HCT116 (cell line): ENCODE results near the gene TSPAN14. TPM values are rescaled to one million over a fixed set of nuclear protein-coding genes. Genes with fewer than 3 reads are reported as not detected.

ENCODE experiments used
- ATAC-seq: fragments of 200-7000 bp; cut with Tn5 transposase; 2 replicates; pipeline ENCODE4 v1.9.1; 2020; ENCODE audit warnings: mild to moderate bottlenecking, moderate library complexity
- BruUV-seq: library from RNA; stranded (reverse); fragments of 400-500 nt; replicated peaks from 2 replicates; lab custom pipeline; 2021; lab: Mats Ljungman, UMichigan
- CTCF ChIA-PET: fragments of 300-600 bp; sonication (Branson Sonifier 250); formaldehyde crosslinking; loops from one replicate; lab custom pipeline; 2021; ENCODE audit warnings: antibody characterized with exemption; lab: Charles Lee
- POLR2A ChIA-PET: fragments of 300-600, 350-600 bp; sonication (Branson Sonifier 250); formaldehyde crosslinking; loops from one replicate; lab custom pipeline; 2021; ENCODE audit warnings: antibody characterized with exemption; lab: Charles Lee
- RAD21 ChIA-PET, 2 experiments: fragments of 300-600 bp; sonication (Branson Sonifier 250); formaldehyde crosslinking; loops; one replicate each; lab custom pipeline; 2023; ENCODE audit warnings: low total read pairs in 2 of 2; ENCODE audit not compliant: uncharacterized antibody in 2 of 2, unreplicated experiment in 2 of 2, low non-redundant PET in 1 of 2; lab: Charles Lee
- DNase-seq: peaks from one replicate; pipeline ENCODE4 v3.0.0-alpha.2; 2010; ENCODE audit warnings: low read depth, low spot score
- H2AFZ ChIP-seq: fragments of 200-600 bp; shearing (Covaris generic), sonication (generic); 2 replicates; pipeline ENCODE4 v1.6.1; 2017; ENCODE audit warnings: low read depth, mixed run types, mixed read lengths, antibody characterized with exemption, low read length; ENCODE audit not compliant: poor library complexity, severe bottlenecking
- H3K27ac ChIP-seq: 2 replicates; pipeline ENCODE4 v1.5.1; 2012; ENCODE audit warnings: low read depth, low read length
- H3K27me3 ChIP-seq: fragments of 200-600 bp; sonication (generic); 2 replicates; pipeline ENCODE4 v1.6.1; 2016; ENCODE audit warnings: mixed run types, low read length, mixed read lengths; ENCODE audit not compliant: insufficient read depth
- H3K36me3 ChIP-seq, 2 experiments: fragments of 200-500 bp in 1 of 2; fragments of 200-600 bp in 1 of 2; sonication (Bioruptor generic) in 1 of 2; sonication (generic) in 1 of 2; 2 replicates each; pipeline versions ENCODE4 v1.5.1 to v1.6.1; 2014 to 2016; ENCODE audit warnings: low read length in 2 of 2, inconsistent platforms in 1 of 2, mixed read lengths in 1 of 2, mixed run types in 1 of 2; ENCODE audit not compliant: insufficient read depth in 2 of 2, control insufficient read depth in 1 of 2
- H3K4me1 ChIP-seq, 2 experiments: fragments of 200-600 bp in 1 of 2; sonication (generic) in 1 of 2; 2 replicates each; pipeline versions ENCODE4 v1.5.1 to v1.6.1; 2012 to 2017; ENCODE audit warnings: low read length in 2 of 2, inconsistent platforms in 1 of 2, mild to moderate bottlenecking in 1 of 2, mixed read lengths in 1 of 2, mixed run types in 1 of 2, moderate library complexity in 1 of 2; ENCODE audit not compliant: insufficient read depth in 2 of 2, control insufficient read depth in 1 of 2
- H3K4me2 ChIP-seq: fragments of 200-600 bp; sonication (generic); 2 replicates; pipeline ENCODE4 v1.6.1; 2017; ENCODE audit warnings: mixed run types, low read length, mixed read lengths
- H3K4me3 ChIP-seq, 2 experiments: fragments of 200-600 bp in 1 of 2; sonication (generic) in 1 of 2; replicated peaks in 1 of 2; 2 replicates each; pipeline ENCODE4 v1.5.1; 2011 to 2016; ENCODE audit warnings: low read length in 2 of 2, control low read depth in 1 of 2, low read depth in 1 of 2, mild to moderate bottlenecking in 1 of 2, mixed read lengths in 1 of 2, mixed run types in 1 of 2
- H3K79me2 ChIP-seq: fragments of 200-600 bp; sonication (generic); 2 replicates; pipeline ENCODE4 v1.6.1; 2017; ENCODE audit warnings: mild to moderate bottlenecking, mixed run types, low read length, moderate library complexity, mixed read lengths; ENCODE audit not compliant: insufficient read depth
- H3K9ac ChIP-seq: fragments of 200-600 bp; sonication (generic); 2 replicates; pipeline ENCODE4 v1.6.1; 2016; ENCODE audit warnings: low read length, mixed read lengths
- H3K9me2 ChIP-seq: fragments of 200-600 bp; sonication (generic), shearing (Covaris generic); 2 replicates; pipeline ENCODE4 v1.6.1; 2017; ENCODE audit warnings: mixed run types, mild to moderate bottlenecking, moderate library complexity; ENCODE audit not compliant: insufficient read depth
- H3K9me3 ChIP-seq, 2 experiments: fragments of 200-500 bp in 1 of 2; fragments of 200-600 bp in 1 of 2; sonication (Bioruptor generic) in 1 of 2; sonication (generic) in 1 of 2; 2 replicates each; pipeline ENCODE4 v1.6.1; 2014 to 2017; ENCODE audit warnings: low read length in 2 of 2, mixed read lengths in 2 of 2, inconsistent platforms in 1 of 2, low read depth in 1 of 2, mild to moderate bottlenecking in 1 of 2, mixed run types in 1 of 2, moderate library complexity in 1 of 2; ENCODE audit not compliant: control insufficient read depth in 1 of 2, insufficient read depth in 1 of 2
- H4K20me1 ChIP-seq: fragments of 200-600 bp; sonication (generic), shearing (Covaris generic); 2 replicates; pipeline ENCODE4 v1.6.1; 2017; ENCODE audit warnings: mixed run types, mild to moderate bottlenecking, moderate library complexity; ENCODE audit not compliant: insufficient read depth
- CBX3 ChIP-seq: IDR thresholded peaks from 2 replicates; pipeline ENCODE4 v1.6.1; 2012; ENCODE audit warnings: low read depth
- CEBPB ChIP-seq: IDR thresholded peaks from 2 replicates; pipeline ENCODE4 v1.6.1; 2012; ENCODE audit warnings: low read depth
- CTCF ChIP-seq, 3 experiments: fragments of 200-600 bp in 1 of 3; sonication (generic) in 1 of 3; IDR thresholded peaks in 2 of 3; conservative IDR thresholded peaks in 1 of 3; 2 replicates each; pipeline ENCODE4 v1.5.1; 2012 to 2017; ENCODE audit warnings: low read depth in 2 of 3, low read length in 2 of 3, antibody characterized with exemption in 1 of 3, borderline replicate concordance in 1 of 3, control low read depth in 1 of 3, mild to moderate bottlenecking in 1 of 3, mixed read lengths in 1 of 3, mixed run types in 1 of 3, moderate library complexity in 1 of 3; ENCODE audit not compliant: insufficient read depth in 1 of 3
- EGR1 ChIP-seq: IDR thresholded peaks from 2 replicates; pipeline ENCODE4 v1.6.1; 2012; ENCODE audit warnings: low read depth
- ELF1 ChIP-seq: IDR thresholded peaks from 2 replicates; pipeline ENCODE4 v1.6.1; 2012; ENCODE audit warnings: low read depth, borderline replicate concordance
- EZH2 ChIP-seq: fragments of 200-600 bp; sonication (generic); IDR thresholded peaks from 2 replicates; pipeline ENCODE4 v1.6.1; 2017; ENCODE audit warnings: antibody characterized with exemption, mixed run types
- FOSL1 ChIP-seq: IDR thresholded peaks from 2 replicates; pipeline ENCODE4 v1.6.1; 2012; ENCODE audit warnings: low read depth
- JUND ChIP-seq: IDR thresholded peaks from 2 replicates; pipeline ENCODE4 v1.6.1; 2012
- RAD21 ChIP-seq: IDR thresholded peaks from 2 replicates; pipeline ENCODE4 v1.6.1; 2012; ENCODE audit warnings: low read depth, mild to moderate bottlenecking
- SIN3A ChIP-seq: IDR thresholded peaks from 2 replicates; pipeline ENCODE4 v1.6.1; 2012; ENCODE audit warnings: low read depth
- SP1 ChIP-seq: IDR thresholded peaks from 2 replicates; pipeline ENCODE4 v1.6.1; 2012; ENCODE audit warnings: low read depth
- SRF ChIP-seq: IDR thresholded peaks from 2 replicates; pipeline ENCODE4 v1.6.1; 2012; ENCODE audit warnings: low read depth
- TCF7L2 ChIP-seq: IDR thresholded peaks from 2 replicates; pipeline ENCODE4 v1.7.0; 2011; ENCODE audit warnings: borderline replicate concordance, inconsistent platforms; ENCODE audit not compliant: insufficient read depth, insufficient read length; ENCODE audit errors: extremely low read depth
- YY1 ChIP-seq: IDR thresholded peaks from 2 replicates; pipeline ENCODE4 v1.6.1; 2011; ENCODE audit warnings: low read length, low read depth, moderate library complexity, mild to moderate bottlenecking; ENCODE audit not compliant: insufficient replicate concordance; ENCODE audit errors: extremely low read depth
- ZBTB33 ChIP-seq: IDR thresholded peaks from 2 replicates; pipeline ENCODE4 v1.6.1; 2011; ENCODE audit warnings: mild to moderate bottlenecking, low read length, moderate library complexity; ENCODE audit not compliant: insufficient replicate concordance; ENCODE audit errors: extremely low read depth
- ZFX ChIP-seq: fragments of 450-650 bp; IDR thresholded peaks from 2 replicates; pipeline ENCODE4 v1.6.1; 2017
- ZNF274 ChIP-seq: fragments of 200-500 bp; sonication (Bioruptor generic); IDR thresholded peaks from 2 replicates; pipeline ENCODE4 v1.6.1; 2014; ENCODE audit warnings: mild to moderate bottlenecking, low read depth, low read length, inconsistent platforms
- intact Hi-C: fragments of 100-400 bp; cut with micrococcal nuclease; formaldehyde crosslinking; loops from 2 replicates; pipeline ENCODE4 v1.10.0; 2022
- total RNA-seq: library from RNA; stranded (reverse); gene quantifications from one replicate; pipeline ENCODE4 v1.2.1, GENCODE V29; 2021; ENCODE audit not compliant: unreplicated experiment
- TF ChIP-seq, protein P1 (sequence below): IDR thresholded peaks from 2 replicates; pipeline ENCODE4 v1.6.1; 2012
- TF ChIP-seq, protein P2 (sequence below): IDR thresholded peaks from 2 replicates; pipeline ENCODE4 v1.6.1; 2012
- TF ChIP-seq, protein P3 (sequence below): IDR thresholded peaks from 2 replicates; pipeline ENCODE4 v1.6.1; 2012; ENCODE audit warnings: low read depth

The TSPAN14 gene
- total RNA-seq, 1 experiment from 2014 or later: 86.8 TPM

DNA sequence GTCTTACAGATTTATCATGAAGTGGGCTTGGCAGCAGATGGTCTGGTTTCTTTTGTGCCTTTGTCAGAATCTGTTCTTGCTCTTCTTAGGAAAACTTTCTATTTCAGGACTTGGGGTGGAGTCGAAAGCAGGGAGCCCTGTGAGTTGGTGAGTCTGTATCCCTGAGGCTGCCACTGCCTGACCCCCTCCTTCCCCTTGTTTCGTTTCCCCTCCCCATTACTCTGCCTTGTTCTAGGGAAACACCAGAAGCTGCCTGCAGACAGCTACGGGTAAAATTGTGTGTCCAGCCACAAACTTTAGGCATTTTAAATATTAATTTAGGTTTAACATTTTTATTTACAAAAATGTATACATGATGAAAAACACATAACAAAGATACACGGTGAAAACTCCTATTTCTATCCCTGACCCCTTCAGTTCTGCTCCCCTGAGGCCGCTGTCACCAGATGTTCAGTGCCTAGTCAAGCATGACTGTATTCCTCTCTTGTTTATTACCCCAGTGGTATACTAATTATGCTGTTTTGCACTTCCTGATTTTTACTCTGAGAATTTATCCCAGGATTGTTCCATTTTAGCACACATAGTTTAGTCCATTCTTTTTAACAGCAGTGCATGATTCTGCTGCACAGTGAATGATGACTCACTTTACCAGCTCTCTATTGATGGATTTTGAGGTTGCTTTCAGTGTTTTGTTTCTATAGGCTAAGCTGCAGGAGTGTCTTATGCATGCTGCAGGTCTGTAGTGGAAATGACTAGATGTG is 9.1 kb downstream of the TSPAN14 start:
- Histone ChIP-seq H4K20me1 (peaks cover 3% of the 10 kb centered on the region; the same call in 1 of the 2 replicates), H3K4me3 (no peak overlapping the region), H2AFZ (no peak overlapping the region), H3K27ac (no peak overlapping the region), H3K27me3 (no peaks in the 10 kb centered on the region), H3K4me1 (peaks cover 84 to 99% of the 10 kb centered on the region in 2 experiments), H3K79me2 (peaks cover 100% of the 10 kb centered on the region), H3K4me2 (peak overlapping the region; percentile 27), H3K36me3 (no peaks in the 10 kb centered on the region), H3K9ac (no peak overlapping the region), H3K9me3 (no peaks in the 10 kb centered on the region), H3K9me2 (no peaks in the 10 kb centered on the region)
- ChIA-PET POLR2A (no interaction called here), CTCF (interaction anchor here (1.4 to 2.5 kb wide), 2 partner anchors 8 to 42 kb away, joined by 5 to 11 read pairs; no protein-coding TSS in a partner anchor), RAD21 (no interaction called here)
- intact Hi-C loops: no loop called here
- no peak for TF ChIP-seq FOSL1
- TF ChIP-seq, protein P1, sequence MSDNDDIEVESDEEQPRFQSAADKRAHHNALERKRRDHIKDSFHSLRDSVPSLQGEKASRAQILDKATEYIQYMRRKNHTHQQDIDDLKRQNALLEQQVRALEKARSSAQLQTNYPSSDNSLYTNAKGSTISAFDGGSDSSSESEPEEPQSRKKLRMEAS: no peak
- no peak for TF ChIP-seq TCF7L2
- TF ChIP-seq ZNF274: no peak
- TF ChIP-seq YY1: no peak
- TF ChIP-seq CTCF (IDR thresholded peaks at IDR 0.05 in 2 of 3, conservative IDR thresholded peaks at IDR 0.05 in 1 of 3; ENCODE audit: borderline replicate concordance in 1 of 3, insufficient read depth in 1 of 3, low read depth in 2 of 3, low read length in 2 of 3): no peak
- no peak for TF ChIP-seq CEBPB
- no peak for TF ChIP-seq ZBTB33
- TF ChIP-seq RAD21: no peak
- TF ChIP-seq, protein P2, sequence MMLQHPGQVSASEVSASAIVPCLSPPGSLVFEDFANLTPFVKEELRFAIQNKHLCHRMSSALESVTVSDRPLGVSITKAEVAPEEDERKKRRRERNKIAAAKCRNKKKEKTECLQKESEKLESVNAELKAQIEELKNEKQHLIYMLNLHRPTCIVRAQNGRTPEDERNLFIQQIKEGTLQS: no peak
- no peak for TF ChIP-seq ELF1
- TF ChIP-seq, protein P3, sequence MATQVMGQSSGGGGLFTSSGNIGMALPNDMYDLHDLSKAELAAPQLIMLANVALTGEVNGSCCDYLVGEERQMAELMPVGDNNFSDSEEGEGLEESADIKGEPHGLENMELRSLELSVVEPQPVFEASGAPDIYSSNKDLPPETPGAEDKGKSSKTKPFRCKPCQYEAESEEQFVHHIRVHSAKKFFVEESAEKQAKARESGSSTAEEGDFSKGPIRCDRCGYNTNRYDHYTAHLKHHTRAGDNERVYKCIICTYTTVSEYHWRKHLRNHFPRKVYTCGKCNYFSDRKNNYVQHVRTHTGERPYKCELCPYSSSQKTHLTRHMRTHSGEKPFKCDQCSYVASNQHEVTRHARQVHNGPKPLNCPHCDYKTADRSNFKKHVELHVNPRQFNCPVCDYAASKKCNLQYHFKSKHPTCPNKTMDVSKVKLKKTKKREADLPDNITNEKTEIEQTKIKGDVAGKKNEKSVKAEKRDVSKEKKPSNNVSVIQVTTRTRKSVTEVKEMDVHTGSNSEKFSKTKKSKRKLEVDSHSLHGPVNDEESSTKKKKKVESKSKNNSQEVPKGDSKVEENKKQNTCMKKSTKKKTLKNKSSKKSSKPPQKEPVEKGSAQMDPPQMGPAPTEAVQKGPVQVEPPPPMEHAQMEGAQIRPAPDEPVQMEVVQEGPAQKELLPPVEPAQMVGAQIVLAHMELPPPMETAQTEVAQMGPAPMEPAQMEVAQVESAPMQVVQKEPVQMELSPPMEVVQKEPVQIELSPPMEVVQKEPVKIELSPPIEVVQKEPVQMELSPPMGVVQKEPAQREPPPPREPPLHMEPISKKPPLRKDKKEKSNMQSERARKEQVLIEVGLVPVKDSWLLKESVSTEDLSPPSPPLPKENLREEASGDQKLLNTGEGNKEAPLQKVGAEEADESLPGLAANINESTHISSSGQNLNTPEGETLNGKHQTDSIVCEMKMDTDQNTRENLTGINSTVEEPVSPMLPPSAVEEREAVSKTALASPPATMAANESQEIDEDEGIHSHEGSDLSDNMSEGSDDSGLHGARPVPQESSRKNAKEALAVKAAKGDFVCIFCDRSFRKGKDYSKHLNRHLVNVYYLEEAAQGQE: no peak
- no peak for TF ChIP-seq SP1
- no peak for TF ChIP-seq ZFX
- TF ChIP-seq SRF: no peak
- no peak for TF ChIP-seq JUND
- no peak for TF ChIP-seq EGR1
- no peak for TF ChIP-seq EZH2
- TF ChIP-seq CBX3: no peak
- TF ChIP-seq SIN3A: no peak
- ATAC-seq (no peak), DNase-seq (no peak)
- BruUV-seq: no TSS peak
